SK-N-SH treated with all-trans-retinoic acid at 6 μM for 48 hours (cell line): ENCODE results near the gene RPLP2.

Experiments used
- ATAC-seq: fragments of 200-7000 bp; cut with Tn5 transposase; 3 replicates; pipeline ENCODE4 v1.9.1; 2020; ENCODE audit warnings: mild to moderate bottlenecking, moderate library complexity
- ARNTL ChIP-seq: fragments of 450-650 bp; formaldehyde crosslinking; IDR thresholded peaks from 2 replicates; pipeline ENCODE4 v1.5.0; 2020; ENCODE audit warnings: low read depth, mild to moderate bottlenecking, moderate library complexity, borderline replicate concordance
- BACH2 ChIP-seq: fragments of 250-450 bp; sonication (Bioruptor Pico); IDR thresholded peaks from 2 replicates; pipeline ENCODE4 v1.9.0; 2021; ENCODE audit warnings: mild to moderate bottlenecking, borderline replicate concordance
- ESRRG ChIP-seq: fragments of 250-450 bp; sonication (Bioruptor Pico); IDR thresholded peaks from 2 replicates; pipeline ENCODE4 v1.6.1; 2021; ENCODE audit warnings: mild to moderate bottlenecking
- GLIS3 ChIP-seq: fragments of 250-450 bp; sonication (Bioruptor Pico); IDR thresholded peaks from 2 replicates; pipeline ENCODE4 v1.5.0; 2020; ENCODE audit warnings: mild to moderate bottlenecking, moderate library complexity
- ISL1 ChIP-seq: fragments of 250-450 bp; sonication (Bioruptor Pico); IDR thresholded peaks from 2 replicates; pipeline ENCODE4 v2.1.2; 2022; ENCODE audit warnings: mild to moderate bottlenecking, moderate library complexity
- OSR1 ChIP-seq: fragments of 250-450 bp; sonication (Bioruptor Pico); IDR thresholded peaks from 2 replicates; pipeline ENCODE4 v1.8.0; 2022; ENCODE audit warnings: moderate library complexity, mild to moderate bottlenecking, inconsistent platforms
- PPARA ChIP-seq: fragments of 250-450 bp; sonication (Bioruptor Pico); IDR thresholded peaks from 2 replicates; pipeline ENCODE4 v1.5.0; 2020; ENCODE audit warnings: mild to moderate bottlenecking, borderline replicate concordance
- SNAI2 ChIP-seq: fragments of 250-450 bp; sonication (Bioruptor Pico); IDR thresholded peaks from 2 replicates; pipeline ENCODE4 v1.5.0; 2020; ENCODE audit warnings: mild to moderate bottlenecking, moderate library complexity
- TCF4 ChIP-seq: fragments of 250-450 bp; sonication (Bioruptor Pico); IDR thresholded peaks from 2 replicates; pipeline ENCODE4 v1.8.0; 2021; ENCODE audit warnings: mild to moderate bottlenecking, moderate library complexity, borderline replicate concordance
- TOX ChIP-seq: fragments of 250-450 bp; sonication (Bioruptor Pico); IDR thresholded peaks from 2 replicates; pipeline ENCODE4 v1.8.0; 2021; ENCODE audit warnings: mild to moderate bottlenecking, moderate library complexity, borderline replicate concordance
- ZFP3 ChIP-seq: fragments of 250-450 bp; sonication (Bioruptor Pico); IDR thresholded peaks from 2 replicates; pipeline ENCODE4 v1.5.0; 2020; ENCODE audit warnings: mild to moderate bottlenecking, moderate library complexity
- ZFP30 ChIP-seq: fragments of 450-650 bp; formaldehyde crosslinking; IDR thresholded peaks from 2 replicates; pipeline ENCODE4 v1.5.0; 2022; ENCODE audit warnings: mild to moderate bottlenecking, moderate library complexity
- ZNF565 ChIP-seq: fragments of 450-650 bp; formaldehyde crosslinking; conservative IDR thresholded peaks from 2 replicates; pipeline ENCODE4 v1.5.0; 2020; ENCODE audit warnings: low read depth, mild to moderate bottlenecking, moderate library complexity
- ZNF70 ChIP-seq: fragments of 450-650 bp; formaldehyde crosslinking; IDR thresholded peaks from 2 replicates; pipeline ENCODE4 v1.5.0; 2020; ENCODE audit warnings: mild to moderate bottlenecking, moderate library complexity
- ZNF8 ChIP-seq: fragments of 450-650 bp; formaldehyde crosslinking; IDR thresholded peaks from 2 replicates; pipeline ENCODE4 v1.5.0; 2020; ENCODE audit warnings: mild to moderate bottlenecking, moderate library complexity
- TF ChIP-seq, protein P1 (sequence below): fragments of 250-450 bp; sonication (Bioruptor Pico); IDR thresholded peaks from 2 replicates; pipeline ENCODE4 v1.5.1; 2020; ENCODE audit warnings: low read depth, mild to moderate bottlenecking, moderate library complexity
- TF ChIP-seq, protein P2 (sequence below): fragments of 250-450 bp; sonication (Bioruptor Pico); IDR thresholded peaks from 2 replicates; pipeline ENCODE4 v1.8.0; 2021; ENCODE audit warnings: low read depth, mild to moderate bottlenecking, moderate library complexity, borderline replicate concordance
- TF ChIP-seq, protein P3 (sequence below): fragments of 250-450 bp; sonication (Bioruptor Pico); IDR thresholded peaks from 2 replicates; pipeline ENCODE4 v1.5.1; 2021; ENCODE audit warnings: mild to moderate bottlenecking, moderate library complexity
- TF ChIP-seq, protein P4 (sequence below): fragments of 250-450 bp; sonication (Bioruptor Pico); IDR thresholded peaks from 2 replicates; pipeline ENCODE4 v1.5.0; 2020; ENCODE audit warnings: mild to moderate bottlenecking, moderate library complexity

The RPLP2 gene

DNA sequence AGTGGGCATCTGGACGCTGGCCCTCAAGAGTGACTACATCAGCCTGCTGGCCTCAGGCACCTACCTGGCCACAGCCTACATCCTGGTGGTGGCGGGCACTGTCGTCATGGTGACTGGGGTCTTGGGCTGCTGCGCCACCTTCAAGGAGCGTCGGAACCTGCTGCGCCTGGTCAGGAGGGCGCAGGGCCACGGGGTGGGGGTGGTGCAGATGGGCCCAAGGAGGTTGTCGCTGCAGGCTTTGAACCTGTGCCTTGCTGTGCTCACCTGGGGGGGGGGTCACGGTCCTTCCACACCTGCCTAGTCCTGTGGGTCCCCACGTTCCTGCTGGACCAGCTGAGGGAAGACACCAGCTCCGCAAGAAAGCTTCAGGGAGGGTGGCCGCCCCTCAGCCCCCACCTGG is 26.5 kb downstream of the RPLP2 start (continued):
- TF ChIP-seq TOX (CRISPR knock-in tag) = no peak
- TF ChIP-seq, protein P1, sequence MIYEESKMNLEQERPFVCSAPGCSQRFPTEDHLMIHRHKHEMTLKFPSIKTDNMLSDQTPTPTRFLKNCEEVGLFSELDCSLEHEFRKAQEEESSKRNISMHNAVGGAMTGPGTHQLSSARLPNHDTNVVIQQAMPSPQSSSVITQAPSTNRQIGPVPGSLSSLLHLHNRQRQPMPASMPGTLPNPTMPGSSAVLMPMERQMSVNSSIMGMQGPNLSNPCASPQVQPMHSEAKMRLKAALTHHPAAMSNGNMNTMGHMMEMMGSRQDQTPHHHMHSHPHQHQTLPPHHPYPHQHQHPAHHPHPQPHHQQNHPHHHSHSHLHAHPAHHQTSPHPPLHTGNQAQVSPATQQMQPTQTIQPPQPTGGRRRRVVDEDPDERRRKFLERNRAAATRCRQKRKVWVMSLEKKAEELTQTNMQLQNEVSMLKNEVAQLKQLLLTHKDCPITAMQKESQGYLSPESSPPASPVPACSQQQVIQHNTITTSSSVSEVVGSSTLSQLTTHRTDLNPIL = no peak
- no peak for TF ChIP-seq ARNTL (CRISPR knock-in tag)
- TF ChIP-seq, protein P2, sequence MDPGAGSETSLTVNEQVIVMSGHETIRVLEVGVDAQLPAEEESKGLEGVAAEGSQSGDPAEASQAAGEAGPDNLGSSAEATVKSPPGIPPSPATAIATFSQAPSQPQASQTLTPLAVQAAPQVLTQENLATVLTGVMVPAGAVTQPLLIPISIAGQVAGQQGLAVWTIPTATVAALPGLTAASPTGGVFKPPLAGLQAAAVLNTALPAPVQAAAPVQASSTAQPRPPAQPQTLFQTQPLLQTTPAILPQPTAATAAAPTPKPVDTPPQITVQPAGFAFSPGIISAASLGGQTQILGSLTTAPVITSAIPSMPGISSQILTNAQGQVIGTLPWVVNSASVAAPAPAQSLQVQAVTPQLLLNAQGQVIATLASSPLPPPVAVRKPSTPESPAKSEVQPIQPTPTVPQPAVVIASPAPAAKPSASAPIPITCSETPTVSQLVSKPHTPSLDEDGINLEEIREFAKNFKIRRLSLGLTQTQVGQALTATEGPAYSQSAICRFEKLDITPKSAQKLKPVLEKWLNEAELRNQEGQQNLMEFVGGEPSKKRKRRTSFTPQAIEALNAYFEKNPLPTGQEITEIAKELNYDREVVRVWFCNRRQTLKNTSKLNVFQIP = no peak
- TF ChIP-seq ZNF70 (CRISPR knock-in tag) = no peak
- no peak for TF ChIP-seq OSR1 (CRISPR knock-in tag)
- no peak for TF ChIP-seq ISL1 (CRISPR knock-in tag)
- TF ChIP-seq PPARA (CRISPR knock-in tag) = no peak
- TF ChIP-seq GLIS3 = no peak
- TF ChIP-seq, all 23 proteins: peak for 0

DNA sequence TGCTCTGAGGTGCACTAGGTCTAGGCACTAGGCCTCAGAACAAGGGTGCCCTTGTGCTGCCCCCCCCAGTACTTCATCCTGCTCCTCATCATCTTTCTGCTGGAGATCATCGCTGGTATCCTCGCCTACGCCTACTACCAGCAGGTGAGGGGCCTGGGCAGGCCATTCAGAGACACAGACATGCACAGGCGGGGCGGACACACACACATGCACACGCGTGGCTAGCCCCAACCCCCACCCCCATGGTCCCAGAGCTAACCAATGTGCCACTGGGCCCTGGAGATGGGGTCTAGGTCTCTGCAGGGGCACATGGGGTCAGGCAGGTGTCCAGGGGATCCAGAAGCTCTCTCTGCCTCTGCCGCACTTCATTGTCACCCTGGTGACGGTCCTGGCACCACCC is 26.9 kb downstream of the RPLP2 start:
- ATAC-seq = no peak
- TF ChIP-seq ZNF70 (CRISPR knock-in tag) = no peak
- TF ChIP-seq ESRRG (CRISPR knock-in tag) = no peak
- no peak for TF ChIP-seq TCF4
- no peak for TF ChIP-seq ZNF565
- TF ChIP-seq TOX (CRISPR knock-in tag) = no peak
- TF ChIP-seq BACH2 = no peak
- no peak for TF ChIP-seq OSR1 (CRISPR knock-in tag)
- no peak for TF ChIP-seq ZNF8 (CRISPR knock-in tag)
- TF ChIP-seq, protein P3, sequence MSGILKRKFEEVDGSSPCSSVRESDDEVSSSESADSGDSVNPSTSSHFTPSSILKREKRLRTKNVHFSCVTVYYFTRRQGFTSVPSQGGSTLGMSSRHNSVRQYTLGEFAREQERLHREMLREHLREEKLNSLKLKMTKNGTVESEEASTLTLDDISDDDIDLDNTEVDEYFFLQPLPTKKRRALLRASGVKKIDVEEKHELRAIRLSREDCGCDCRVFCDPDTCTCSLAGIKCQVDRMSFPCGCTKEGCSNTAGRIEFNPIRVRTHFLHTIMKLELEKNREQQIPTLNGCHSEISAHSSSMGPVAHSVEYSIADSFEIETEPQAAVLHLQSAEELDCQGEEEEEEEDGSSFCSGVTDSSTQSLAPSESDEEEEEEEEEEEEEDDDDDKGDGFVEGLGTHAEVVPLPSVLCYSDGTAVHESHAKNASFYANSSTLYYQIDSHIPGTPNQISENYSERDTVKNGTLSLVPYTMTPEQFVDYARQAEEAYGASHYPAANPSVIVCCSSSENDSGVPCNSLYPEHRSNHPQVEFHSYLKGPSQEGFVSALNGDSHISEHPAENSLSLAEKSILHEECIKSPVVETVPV (CRISPR knock-in tag) = no peak
- TF ChIP-seq, protein P2 = no peak
- TF ChIP-seq, protein P4, sequence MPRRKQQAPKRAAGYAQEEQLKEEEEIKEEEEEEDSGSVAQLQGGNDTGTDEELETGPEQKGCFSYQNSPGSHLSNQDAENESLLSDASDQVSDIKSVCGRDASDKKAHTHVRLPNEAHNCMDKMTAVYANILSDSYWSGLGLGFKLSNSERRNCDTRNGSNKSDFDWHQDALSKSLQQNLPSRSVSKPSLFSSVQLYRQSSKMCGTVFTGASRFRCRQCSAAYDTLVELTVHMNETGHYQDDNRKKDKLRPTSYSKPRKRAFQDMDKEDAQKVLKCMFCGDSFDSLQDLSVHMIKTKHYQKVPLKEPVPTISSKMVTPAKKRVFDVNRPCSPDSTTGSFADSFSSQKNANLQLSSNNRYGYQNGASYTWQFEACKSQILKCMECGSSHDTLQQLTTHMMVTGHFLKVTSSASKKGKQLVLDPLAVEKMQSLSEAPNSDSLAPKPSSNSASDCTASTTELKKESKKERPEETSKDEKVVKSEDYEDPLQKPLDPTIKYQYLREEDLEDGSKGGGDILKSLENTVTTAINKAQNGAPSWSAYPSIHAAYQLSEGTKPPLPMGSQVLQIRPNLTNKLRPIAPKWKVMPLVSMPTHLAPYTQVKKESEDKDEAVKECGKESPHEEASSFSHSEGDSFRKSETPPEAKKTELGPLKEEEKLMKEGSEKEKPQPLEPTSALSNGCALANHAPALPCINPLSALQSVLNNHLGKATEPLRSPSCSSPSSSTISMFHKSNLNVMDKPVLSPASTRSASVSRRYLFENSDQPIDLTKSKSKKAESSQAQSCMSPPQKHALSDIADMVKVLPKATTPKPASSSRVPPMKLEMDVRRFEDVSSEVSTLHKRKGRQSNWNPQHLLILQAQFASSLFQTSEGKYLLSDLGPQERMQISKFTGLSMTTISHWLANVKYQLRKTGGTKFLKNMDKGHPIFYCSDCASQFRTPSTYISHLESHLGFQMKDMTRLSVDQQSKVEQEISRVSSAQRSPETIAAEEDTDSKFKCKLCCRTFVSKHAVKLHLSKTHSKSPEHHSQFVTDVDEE (CRISPR knock-in tag) = no peak
- TF ChIP-seq ZFP3 = no peak
- TF ChIP-seq ZFP30 (CRISPR knock-in tag) = no peak
- TF ChIP-seq, all 23 proteins: peak for 0

DNA sequence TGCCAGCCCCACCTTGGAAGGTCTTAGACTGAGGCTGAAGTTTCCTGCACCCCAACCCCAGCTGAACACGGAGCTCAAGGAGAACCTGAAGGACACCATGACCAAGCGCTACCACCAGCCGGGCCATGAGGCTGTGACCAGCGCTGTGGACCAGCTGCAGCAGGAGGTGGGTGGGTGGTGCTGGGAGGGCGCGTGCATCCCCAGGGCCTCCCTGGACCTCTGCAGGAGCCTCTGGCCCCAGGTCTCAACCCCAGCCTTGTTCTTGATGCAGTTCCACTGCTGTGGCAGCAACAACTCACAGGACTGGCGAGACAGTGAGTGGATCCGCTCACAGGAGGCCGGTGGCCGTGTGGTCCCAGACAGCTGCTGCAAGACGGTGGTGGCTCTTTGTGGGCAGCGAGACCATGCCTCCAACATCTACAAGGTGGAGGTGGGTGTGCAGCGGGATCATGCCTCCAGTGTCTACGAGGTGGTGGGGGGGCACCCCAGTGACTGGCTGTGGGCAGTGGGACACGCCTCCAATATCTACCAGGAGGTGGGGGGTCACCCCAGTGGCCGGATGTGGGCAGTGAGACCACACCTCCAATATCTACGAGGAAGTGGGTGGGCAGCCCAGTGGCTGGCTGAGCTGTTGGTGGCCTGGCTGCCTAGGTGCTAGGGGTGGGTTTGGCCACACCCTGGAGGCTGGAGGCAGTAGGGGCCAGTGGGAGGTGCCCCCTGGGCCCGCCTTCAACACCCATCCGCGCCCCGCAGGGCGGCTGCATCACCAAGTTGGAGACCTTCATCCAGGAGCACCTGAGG is 27.6 kb downstream of the RPLP2 start:
- ATAC-seq = no peak
- TF ChIP-seq, protein P2 = no peak
- TF ChIP-seq ARNTL (CRISPR knock-in tag) (no peak), PPARA (CRISPR knock-in tag) (no peak), SNAI2 (CRISPR knock-in tag) (no peak), OSR1 (CRISPR knock-in tag) (no peak), ESRRG (CRISPR knock-in tag) (no peak), ZNF8 (CRISPR knock-in tag) (no peak), ZNF565 (no peak), TCF4 (no peak), ZNF70 (CRISPR knock-in tag) (no peak), ZFP3 (no peak)
